CD14-positive monocyte (primary cell): Measurements from ENCODE around the gene DHX32. TPM values are rescaled to one million over a fixed set of nuclear protein-coding genes. Genes with fewer than 3 reads are reported as not detected.

Experiments
- DNase-seq, 3 donors: peaks; one replicate each; pipeline ENCODE4 v3.0.0-alpha.2; 2011 to 2022
- H2AFZ ChIP-seq: 2 replicates; pipeline ENCODE4 v1.6.0; 2012; ENCODE audit warnings: mild to moderate bottlenecking, low read depth, low read length, inconsistent platforms; ENCODE audit not compliant: insufficient read depth, poor library complexity, severe bottlenecking
- H3K27ac ChIP-seq, 2 donors: 1 replicate in 1 of 2; 2 replicates in 1 of 2; pipeline ENCODE4 v1.5.1; 2012 to 2013; ENCODE audit warnings: low read length in 2 of 2, control low read depth in 1 of 2, inconsistent platforms in 1 of 2, low read depth in 1 of 2, mild to moderate bottlenecking in 1 of 2
- H3K27me3 ChIP-seq, 2 donors: one replicate each; pipeline versions ENCODE4 v1.6.0 to v1.6.1; 2011 to 2013; ENCODE audit warnings: low read length in 2 of 2; ENCODE audit not compliant: control insufficient read depth in 2 of 2, insufficient read depth in 2 of 2
- H3K36me3 ChIP-seq, 2 donors: replicated peaks in 1 of 2; 1 replicate in 1 of 2; 2 replicates in 1 of 2; pipeline versions ENCODE4 v1.5.1 to v1.6.1; 2012 to 2013; ENCODE audit warnings: low read length in 2 of 2, control low read depth in 1 of 2, inconsistent platforms in 1 of 2, mild to moderate bottlenecking in 1 of 2; ENCODE audit not compliant: insufficient read depth in 2 of 2, control insufficient read depth in 1 of 2
- H3K4me1 ChIP-seq, 2 donors: 1 replicate in 1 of 2; 2 replicates in 1 of 2; pipeline versions ENCODE4 v1.5.1 to v1.6.1; 2012 to 2013; ENCODE audit warnings: low read length in 2 of 2, control low read depth in 1 of 2, inconsistent platforms in 1 of 2, mild to moderate bottlenecking in 1 of 2, moderate library complexity in 1 of 2; ENCODE audit not compliant: insufficient read depth in 2 of 2, control insufficient read depth in 1 of 2
- H3K4me2 ChIP-seq: replicated peaks from 2 replicates; pipeline ENCODE3; 2012; ENCODE audit warnings: low read length, moderate library complexity, mild to moderate bottlenecking; ENCODE audit not compliant: poor library complexity, severe bottlenecking; ENCODE audit errors: extremely low read depth
- H3K4me3 ChIP-seq, 3 experiments: fragments of 200-600 bp in 1 of 3; sonication (generic) in 1 of 3; replicated peaks in 1 of 3; 1 replicate in 2 of 3; 2 replicates in 1 of 3; pipeline ENCODE4 v1.5.1; 2011 to 2013; ENCODE audit warnings: low read length in 3 of 3, mild to moderate bottlenecking in 3 of 3, control low read depth in 2 of 3, low read depth in 2 of 3, inconsistent platforms in 1 of 3, moderate library complexity in 1 of 3
- H3K79me2 ChIP-seq: 2 replicates; pipeline ENCODE4 v1.6.0; 2012; ENCODE audit warnings: mild to moderate bottlenecking, control low read depth, inconsistent platforms, low read length, moderate library complexity; ENCODE audit not compliant: insufficient read depth
- H3K9ac ChIP-seq: 2 replicates; pipeline ENCODE4 v1.6.0; 2017; ENCODE audit warnings: low read length, mild to moderate bottlenecking; ENCODE audit not compliant: insufficient read depth, poor library complexity, severe bottlenecking
- H3K9me3 ChIP-seq, 2 donors: replicated peaks in 1 of 2; 1 replicate in 1 of 2; 2 replicates in 1 of 2; pipeline versions ENCODE4 v1.5.1 to v1.6.1; 2012 to 2013; ENCODE audit warnings: low read length in 2 of 2, control low read depth in 1 of 2; ENCODE audit not compliant: control insufficient read depth in 1 of 2, insufficient read depth in 1 of 2
- H4K20me1 ChIP-seq: 2 replicates; pipeline ENCODE4 v1.6.0; 2012; ENCODE audit warnings: mild to moderate bottlenecking, low read length, control low read depth, moderate library complexity; ENCODE audit not compliant: insufficient read depth
- H3K27ac Mint-ChIP-seq, 7 donors: one replicate each; pipeline ENCODE4 v1.8.0; 2020; ENCODE audit warnings: mild to moderate bottlenecking in 7 of 7, mixed read lengths in 7 of 7, moderate library complexity in 6 of 7, inconsistent platforms in 2 of 7
- H3K27me3 Mint-ChIP-seq, 3 donors: one replicate each; pipeline ENCODE4 v1.8.0; 2021 to 2022; ENCODE audit warnings: low read depth in 3 of 3, mild to moderate bottlenecking in 3 of 3, mixed read lengths in 3 of 3, moderate library complexity in 3 of 3, inconsistent platforms in 1 of 3
- H3K36me3 Mint-ChIP-seq, 2 donors: one replicate each; pipeline ENCODE4 v1.8.0; 2020; ENCODE audit warnings: mixed read lengths in 2 of 2, inconsistent platforms in 1 of 2, mild to moderate bottlenecking in 1 of 2
- H3K4me1 Mint-ChIP-seq: one replicate; pipeline ENCODE4 v1.8.0; 2020; ENCODE audit warnings: mild to moderate bottlenecking, mixed read lengths
- H3K4me3 Mint-ChIP-seq, 2 donors: one replicate each; pipeline ENCODE4 v1.8.0; 2020; ENCODE audit warnings: mild to moderate bottlenecking in 2 of 2, mixed read lengths in 2 of 2, moderate library complexity in 1 of 2
- H3K9me3 Mint-ChIP-seq, 7 donors: one replicate each; pipeline ENCODE4 v1.8.0; 2020 to 2022; ENCODE audit warnings: mixed read lengths in 7 of 7, mild to moderate bottlenecking in 6 of 7, moderate library complexity in 6 of 7, inconsistent platforms in 2 of 7
- WGBS: methylation state at CpG from one replicate; pipeline ENCODE4 v1.1.5; 2013; ENCODE audit warnings: missing lambda C conversion rate; ENCODE audit not compliant: insufficient coverage; 5-methylcytosine and 5-hydroxymethylcytosine counted together
- intact Hi-C, 2 donors: fragments of 100-400 bp; cut with micrococcal nuclease; formaldehyde crosslinking; loops; one replicate each; pipeline versions ENCODE4 v1.15.0 to v1.15.1; 2023
- polyA plus RNA-seq, 3 donors: library from polyadenylated mRNA; depleted of rRNA in 1 of 3; unstranded in 2 of 3; stranded (reverse) in 1 of 3; fragments of 300-500 nt in 2 of 3; fragments of >200 nt in 1 of 3; fragmentation: Illumina TruSeq in 2 of 3; gene quantifications; 1 replicate in 2 of 3; 2 replicates in 1 of 3; pipeline ENCODE4 v1.2.3, GENCODE V29; 2012 to 2021
- TF ChIP-seq, protein P1 (sequence below): fragments of 200-600 bp; IDR thresholded peaks from one replicate; pipeline ENCODE4 v1.8.0; 2022; ENCODE audit warnings: antibody characterized with exemption, mild to moderate bottlenecking

Gene DHX32
- polyA plus RNA-seq, 3 donors: 6.0 to 20.5 (median 16.4) TPM

DNA sequence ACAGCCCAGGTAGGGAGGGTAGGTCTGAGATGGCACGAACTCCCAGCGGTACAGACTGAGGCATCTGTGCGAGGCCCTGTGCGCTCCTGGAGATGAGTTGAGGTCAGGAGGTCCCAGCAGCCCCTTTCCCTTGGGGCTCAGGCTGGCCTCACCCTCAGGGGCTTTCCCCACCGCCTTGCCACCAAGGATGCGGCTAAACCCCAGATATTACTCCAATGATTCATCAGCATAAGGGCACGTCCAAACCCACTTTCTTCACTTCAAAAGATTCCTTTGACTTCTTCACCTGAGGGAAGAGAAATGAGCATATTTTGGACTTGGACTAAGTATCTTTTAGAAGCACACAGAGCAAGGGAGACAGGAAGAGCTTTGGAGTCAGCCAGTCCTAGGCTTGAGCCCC, 78.4 kb downstream of the DHX32 start:
- H3K4me3 Mint-ChIP-seq: no peak overlapping the region
- H3K9me3 Mint-ChIP-seq: no peaks in the 10 kb centered on the region
- Histone ChIP-seq H3K27ac (no peak overlapping the region), H3K36me3 (peaks cover 36 to 88% of the 10 kb centered on the region in 2 donors), H3K4me1 (no peaks in the 10 kb centered on the region), H3K27me3 (no peaks in the 10 kb centered on the region), H3K4me3 (no peak overlapping the region), H3K9ac (no peak overlapping the region), H3K79me2 (no peaks in the 10 kb centered on the region), H2AFZ (no peak overlapping the region), H3K9me3 (no peaks in the 10 kb centered on the region), H4K20me1 (no peaks in the 10 kb centered on the region), H3K4me2 (no peak overlapping the region)
- TF ChIP-seq, protein P1, sequence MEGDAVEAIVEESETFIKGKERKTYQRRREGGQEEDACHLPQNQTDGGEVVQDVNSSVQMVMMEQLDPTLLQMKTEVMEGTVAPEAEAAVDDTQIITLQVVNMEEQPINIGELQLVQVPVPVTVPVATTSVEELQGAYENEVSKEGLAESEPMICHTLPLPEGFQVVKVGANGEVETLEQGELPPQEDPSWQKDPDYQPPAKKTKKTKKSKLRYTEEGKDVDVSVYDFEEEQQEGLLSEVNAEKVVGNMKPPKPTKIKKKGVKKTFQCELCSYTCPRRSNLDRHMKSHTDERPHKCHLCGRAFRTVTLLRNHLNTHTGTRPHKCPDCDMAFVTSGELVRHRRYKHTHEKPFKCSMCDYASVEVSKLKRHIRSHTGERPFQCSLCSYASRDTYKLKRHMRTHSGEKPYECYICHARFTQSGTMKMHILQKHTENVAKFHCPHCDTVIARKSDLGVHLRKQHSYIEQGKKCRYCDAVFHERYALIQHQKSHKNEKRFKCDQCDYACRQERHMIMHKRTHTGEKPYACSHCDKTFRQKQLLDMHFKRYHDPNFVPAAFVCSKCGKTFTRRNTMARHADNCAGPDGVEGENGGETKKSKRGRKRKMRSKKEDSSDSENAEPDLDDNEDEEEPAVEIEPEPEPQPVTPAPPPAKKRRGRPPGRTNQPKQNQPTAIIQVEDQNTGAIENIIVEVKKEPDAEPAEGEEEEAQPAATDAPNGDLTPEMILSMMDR: no peak
- no peak for DNase-seq
- H3K36me3 Mint-ChIP-seq: peaks cover 44 to 62% of the 10 kb centered on the region in 2 donors
- peaks cover 0 to 2% (median 0%) of the 10 kb centered on the region in 3 donors for H3K27me3 Mint-ChIP-seq
- no peaks in the 10 kb centered on the region for H3K4me1 Mint-ChIP-seq
- H3K27ac Mint-ChIP-seq: peak overlapping the region in 1 of 7 donors; percentile 41
- intact Hi-C loops: no loop called here
- 100% methylated on average over 2 of the region's 7 CpGs for WGBS

DNA sequence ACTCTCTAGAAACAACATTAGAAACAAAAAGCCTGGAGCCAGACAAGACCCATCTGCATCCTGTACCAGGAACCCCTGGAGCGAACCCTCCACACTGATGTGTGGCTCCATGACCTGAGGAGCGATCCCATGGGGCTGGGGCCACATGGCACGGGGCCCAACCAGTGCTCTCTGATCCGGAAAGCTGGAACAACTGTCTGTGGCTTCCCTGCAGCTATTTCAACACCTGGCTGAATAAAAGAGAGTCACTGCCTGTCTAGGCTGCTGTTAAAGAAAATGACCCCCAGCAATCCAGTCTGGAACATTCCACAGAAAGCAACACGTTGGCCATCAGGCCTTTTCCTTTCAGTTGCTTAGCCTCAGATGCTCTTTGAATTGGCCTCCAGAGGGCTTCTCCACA, 79.0 kb downstream of the DHX32 start:
- Histone ChIP-seq H3K4me2 (no peak overlapping the region), H3K9me3 (no peaks in the 10 kb centered on the region), H3K36me3 (peaks cover 33 to 87% of the 10 kb centered on the region in 2 donors), H3K27ac (no peak overlapping the region), H3K27me3 (no peaks in the 10 kb centered on the region), H2AFZ (no peak overlapping the region), H3K79me2 (no peaks in the 10 kb centered on the region), H3K4me1 (no peaks in the 10 kb centered on the region), H4K20me1 (no peaks in the 10 kb centered on the region), H3K4me3 (no peak overlapping the region), H3K9ac (no peak overlapping the region)
- Mint-ChIP-seq H3K4me1 (no peaks in the 10 kb centered on the region), H3K27me3 (peaks cover 0 to 2% (median 0%) of the 10 kb centered on the region in 3 donors), H3K4me3 (no peak overlapping the region), H3K9me3 (no peaks in the 10 kb centered on the region), H3K36me3 (peaks cover 46 to 60% of the 10 kb centered on the region in 2 donors), H3K27ac (no peak overlapping the region)
- WGBS: 100% methylated on average over 5 of the region's 5 CpGs
- DNase-seq: no peak
- intact Hi-C loops: no loop called here
- TF ChIP-seq, protein P1: no peak
